Hepatocyte (in vitro differentiated cells): Measurements from ENCODE around the gene B3GALNT2.

Experiments
- EZH2 ChIP-seq: fragments of 200-600 bp; sonication (generic); IDR thresholded peaks from 2 replicates; pipeline ENCODE4 v1.6.1; 2016; ENCODE audit warnings: antibody characterized with exemption, mild to moderate bottlenecking, borderline replicate concordance
- EZH2phosphoT487 ChIP-seq: fragments of 200-600 bp; sonication (generic); IDR thresholded peaks from one replicate; pipeline ENCODE4 v1.6.1; 2018; ENCODE audit warnings: antibody characterized with exemption, mild to moderate bottlenecking, low read depth, moderate library complexity; ENCODE audit not compliant: unreplicated experiment, severe bottlenecking
- TF ChIP-seq, protein P1 (sequence below): fragments of 200-600 bp; sonication (generic); IDR thresholded peaks from 2 replicates; pipeline ENCODE4 v1.5.1; 2016; ENCODE audit warnings: antibody characterized with exemption, mild to moderate bottlenecking; ENCODE audit not compliant: poor library complexity

DNA sequence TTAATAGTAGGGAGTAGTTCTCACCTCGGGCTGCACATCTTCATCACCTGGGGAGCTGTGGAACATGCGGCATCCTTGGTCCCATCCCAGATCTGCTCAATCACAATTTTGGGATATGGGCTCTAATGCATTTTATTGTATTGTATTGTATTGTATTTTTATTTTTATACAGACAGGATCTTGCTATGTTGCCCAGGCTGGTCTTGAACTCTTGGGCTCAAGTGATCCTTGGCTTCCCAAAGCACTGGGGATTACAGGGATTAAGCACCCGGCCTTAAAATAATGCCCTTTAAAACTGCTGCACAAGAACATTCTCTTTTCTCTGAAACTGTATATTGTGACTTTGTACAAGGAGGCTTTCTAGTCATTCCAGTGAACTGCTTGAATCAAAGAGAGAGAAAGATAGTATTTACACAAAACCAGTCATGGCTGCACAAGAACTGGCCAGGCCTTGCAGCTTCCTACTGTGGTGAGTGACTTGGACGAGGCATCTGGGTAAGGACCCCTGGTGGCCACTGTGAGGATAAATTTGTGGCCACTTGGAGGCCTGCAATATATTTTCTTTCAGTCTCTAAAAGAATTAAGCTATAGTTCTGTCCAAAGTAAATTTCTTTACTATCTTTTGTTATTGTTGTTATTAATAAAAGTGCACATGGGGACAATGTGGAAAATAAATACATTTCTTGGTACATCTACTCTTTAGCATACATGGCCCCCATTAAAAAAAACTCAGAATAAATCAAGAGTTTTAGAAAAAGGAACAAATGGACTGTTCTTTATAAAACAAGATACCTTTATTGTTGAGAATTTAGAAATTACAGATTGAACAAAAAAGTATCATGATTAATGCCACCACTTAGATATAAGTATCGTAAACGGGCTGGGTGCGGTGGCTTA lies 89.0 kb downstream of the B3GALNT2 start:
- TF ChIP-seq, protein P1, sequence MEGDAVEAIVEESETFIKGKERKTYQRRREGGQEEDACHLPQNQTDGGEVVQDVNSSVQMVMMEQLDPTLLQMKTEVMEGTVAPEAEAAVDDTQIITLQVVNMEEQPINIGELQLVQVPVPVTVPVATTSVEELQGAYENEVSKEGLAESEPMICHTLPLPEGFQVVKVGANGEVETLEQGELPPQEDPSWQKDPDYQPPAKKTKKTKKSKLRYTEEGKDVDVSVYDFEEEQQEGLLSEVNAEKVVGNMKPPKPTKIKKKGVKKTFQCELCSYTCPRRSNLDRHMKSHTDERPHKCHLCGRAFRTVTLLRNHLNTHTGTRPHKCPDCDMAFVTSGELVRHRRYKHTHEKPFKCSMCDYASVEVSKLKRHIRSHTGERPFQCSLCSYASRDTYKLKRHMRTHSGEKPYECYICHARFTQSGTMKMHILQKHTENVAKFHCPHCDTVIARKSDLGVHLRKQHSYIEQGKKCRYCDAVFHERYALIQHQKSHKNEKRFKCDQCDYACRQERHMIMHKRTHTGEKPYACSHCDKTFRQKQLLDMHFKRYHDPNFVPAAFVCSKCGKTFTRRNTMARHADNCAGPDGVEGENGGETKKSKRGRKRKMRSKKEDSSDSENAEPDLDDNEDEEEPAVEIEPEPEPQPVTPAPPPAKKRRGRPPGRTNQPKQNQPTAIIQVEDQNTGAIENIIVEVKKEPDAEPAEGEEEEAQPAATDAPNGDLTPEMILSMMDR = peak; percentile 65
- TF ChIP-seq EZH2 (no peak), EZH2phosphoT487 (no peak)
